Measurements from ENCODE around the gene SLC17A3. TPM values are rescaled to one million over a fixed set of nuclear protein-coding genes. Genes with fewer than 3 reads are reported as not detected.

The SLC17A3 gene
- total and polyA plus RNA-seq, 2 experiments from 2014 or later, result not detected

GRCh38 chr6:25900843-25901242, 26.8 kb upstream of the SLC17A3 start:
- Histone ChIP-seq H3K27ac (no peak overlapping the region), H3K36me3 (ENCODE audit: low read depth) (no peaks in the 10 kb centered on the region), H3K27me3 (replicated peaks; ENCODE audit: insufficient read depth) (no peaks in the 10 kb centered on the region), H3F3A (ENCODE audit: insufficient read depth) (no peaks in the 10 kb centered on the region), H2AFZ (no peak overlapping the region), H3K9me2 (ENCODE audit: insufficient read depth) (no peaks in the 10 kb centered on the region), H3K9ac (no peak overlapping the region), H4K20me1 (ENCODE audit: insufficient read depth) (no peaks in the 10 kb centered on the region), H3K9me3 (ENCODE audit: low read depth) (no peaks in the 10 kb centered on the region), H3K4me2 (ENCODE audit: unreplicated experiment) (no peak overlapping the region), H3K4me3 (no peak overlapping the region), H3K4me1 (ENCODE audit: insufficient read depth) (no peaks in the 10 kb centered on the region), H3K79me2 (ENCODE audit: insufficient read depth) (no peaks in the 10 kb centered on the region)
- in situ Hi-C loops (cut with MboI), result no loop called here
- WGBS, 2 experiments (ENCODE audit: low coverage in 1 of 2, low lambda C conversion rate in 2 of 2, missing lambda C conversion rate in 2 of 2), result 58 to 63% methylated on average over 1 of the region's 1 CpG
- TF ChIP-seq EZH2 (IDR thresholded peaks at IDR 0.05; ENCODE audit: insufficient read depth, poor library complexity, severe bottlenecking) (no peak), EZH2phosphoT487 (IDR thresholded peaks at IDR 0.05; ENCODE audit: insufficient read depth, low read depth) (no peak)
- DNase-seq, result no peak

- in situ Hi-C loops (cut with MboI), result no loop called here
- H4K20me1 ChIP-seq (ENCODE audit: insufficient read depth), result no peaks in the 10 kb centered on the region
- no peak overlapping the region for H3K4me2 ChIP-seq (ENCODE audit: unreplicated experiment)
- no peaks in the 10 kb centered on the region for H3K9me2 ChIP-seq (ENCODE audit: insufficient read depth)
- H3F3A ChIP-seq (ENCODE audit: insufficient read depth), result no peaks in the 10 kb centered on the region
- H3K27me3 ChIP-seq (replicated peaks; ENCODE audit: insufficient read depth), result no peaks in the 10 kb centered on the region
- H3K4me3 ChIP-seq, result no peak overlapping the region
- no peak overlapping the region for H2AFZ ChIP-seq
- H3K36me3 ChIP-seq (ENCODE audit: low read depth), result no peaks in the 10 kb centered on the region
- H3K9ac ChIP-seq, result no peak overlapping the region
- no peaks in the 10 kb centered on the region for H3K4me1 ChIP-seq (ENCODE audit: insufficient read depth)
- H3K79me2 ChIP-seq (ENCODE audit: insufficient read depth), result no peaks in the 10 kb centered on the region
- peak; percentile 23 for DNase-seq
- 62 to 64% methylated on average over 2 of the region's 2 CpGs for WGBS, 2 experiments (ENCODE audit: low coverage in 1 of 2, low lambda C conversion rate in 2 of 2, missing lambda C conversion rate in 2 of 2)
- no peak overlapping the region for H3K27ac ChIP-seq
- H3K9me3 ChIP-seq (ENCODE audit: low read depth), result no peaks in the 10 kb centered on the region
- TF ChIP-seq EZH2phosphoT487 (IDR thresholded peaks at IDR 0.05; ENCODE audit: insufficient read depth, low read depth) (no peak), EZH2 (IDR thresholded peaks at IDR 0.05; ENCODE audit: insufficient read depth, poor library complexity, severe bottlenecking) (no peak)
These were observed 25.8 kb upstream of the SLC17A3 start for GRCh38 chr6:25899580-25900408.

DNA sequence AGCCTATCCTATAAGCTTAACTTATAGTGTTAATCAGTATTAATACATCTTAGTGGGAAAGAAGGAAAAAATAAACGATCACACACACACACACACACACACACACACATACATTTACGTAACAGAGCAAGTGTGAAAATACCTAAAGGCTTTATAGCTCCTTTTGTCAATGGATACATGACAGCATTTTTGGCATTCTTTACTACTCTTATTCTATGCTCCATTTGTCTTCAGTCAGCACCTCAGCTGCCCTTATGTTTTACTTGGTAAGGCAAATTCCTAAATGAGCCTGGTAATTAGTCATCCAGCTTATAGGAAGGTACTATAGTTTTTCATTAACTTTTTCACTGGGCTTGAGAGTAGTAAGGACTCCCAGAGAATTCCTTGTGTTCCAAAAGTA, 25.1 kb upstream of the SLC17A3 start:
- Histone ChIP-seq H3K4me3 (no peak overlapping the region), H3K9me2 (ENCODE audit: insufficient read depth) (no peaks in the 10 kb centered on the region), H3K36me3 (ENCODE audit: low read depth) (no peaks in the 10 kb centered on the region), H4K20me1 (ENCODE audit: insufficient read depth) (no peaks in the 10 kb centered on the region), H3K9me3 (ENCODE audit: low read depth) (no peaks in the 10 kb centered on the region), H3K79me2 (ENCODE audit: insufficient read depth) (no peaks in the 10 kb centered on the region), H2AFZ (no peak overlapping the region), H3K27ac (no peak overlapping the region), H3K4me1 (ENCODE audit: insufficient read depth) (no peaks in the 10 kb centered on the region), H3K9ac (no peak overlapping the region), H3K27me3 (replicated peaks; ENCODE audit: insufficient read depth) (no peaks in the 10 kb centered on the region), H3F3A (ENCODE audit: insufficient read depth) (no peaks in the 10 kb centered on the region), H3K4me2 (ENCODE audit: unreplicated experiment) (no peak overlapping the region)
- WGBS, 2 experiments (ENCODE audit: low coverage in 1 of 2, low lambda C conversion rate in 2 of 2, missing lambda C conversion rate in 2 of 2), result 64 to 72% methylated on average over 2 of the region's 2 CpGs
- in situ Hi-C loops (cut with MboI), result no loop called here
- TF ChIP-seq EZH2 (IDR thresholded peaks at IDR 0.05; ENCODE audit: insufficient read depth, poor library complexity, severe bottlenecking) (no peak), EZH2phosphoT487 (IDR thresholded peaks at IDR 0.05; ENCODE audit: insufficient read depth, low read depth) (no peak)
- no peak for DNase-seq

GRCh38 chr6:25898289-25898977, 24.4 kb upstream of the SLC17A3 start:
- no peak overlapping the region for H2AFZ ChIP-seq
- no peak overlapping the region for H3K4me2 ChIP-seq (ENCODE audit: unreplicated experiment)
- H3K4me3 ChIP-seq, result no peak overlapping the region
- H3K9me3 ChIP-seq (ENCODE audit: low read depth), result no peaks in the 10 kb centered on the region
- H3K36me3 ChIP-seq (ENCODE audit: low read depth), result no peaks in the 10 kb centered on the region
- no peaks in the 10 kb centered on the region for H4K20me1 ChIP-seq (ENCODE audit: insufficient read depth)
- no peak for TF ChIP-seq EZH2phosphoT487 (IDR thresholded peaks at IDR 0.05; ENCODE audit: insufficient read depth, low read depth)
- TF ChIP-seq EZH2 (IDR thresholded peaks at IDR 0.05; ENCODE audit: insufficient read depth, poor library complexity, severe bottlenecking), result no peak
- no peak overlapping the region for H3K27ac ChIP-seq
- no peaks in the 10 kb centered on the region for H3K27me3 ChIP-seq (replicated peaks; ENCODE audit: insufficient read depth)
- H3F3A ChIP-seq (ENCODE audit: insufficient read depth), result no peaks in the 10 kb centered on the region
- DNase-seq, result no peak
- H3K9ac ChIP-seq, result no peak overlapping the region
- H3K79me2 ChIP-seq (ENCODE audit: insufficient read depth), result no peaks in the 10 kb centered on the region
- in situ Hi-C loops (cut with MboI), result no loop called here
- no peaks in the 10 kb centered on the region for H3K4me1 ChIP-seq (ENCODE audit: insufficient read depth)
- no peaks in the 10 kb centered on the region for H3K9me2 ChIP-seq (ENCODE audit: insufficient read depth)
- 61 to 64% methylated on average over 5 of the region's 5 CpGs for WGBS, 2 experiments (ENCODE audit: low coverage in 1 of 2, low lambda C conversion rate in 2 of 2, missing lambda C conversion rate in 2 of 2)

Data from GM23248 (cell line).